Measurements from ENCODE around the gene APCDD1L.
A peak's percentile ranks its signal among the peaks of the same experiment; 100 is the strongest.

APCDD1L gene

DNA sequence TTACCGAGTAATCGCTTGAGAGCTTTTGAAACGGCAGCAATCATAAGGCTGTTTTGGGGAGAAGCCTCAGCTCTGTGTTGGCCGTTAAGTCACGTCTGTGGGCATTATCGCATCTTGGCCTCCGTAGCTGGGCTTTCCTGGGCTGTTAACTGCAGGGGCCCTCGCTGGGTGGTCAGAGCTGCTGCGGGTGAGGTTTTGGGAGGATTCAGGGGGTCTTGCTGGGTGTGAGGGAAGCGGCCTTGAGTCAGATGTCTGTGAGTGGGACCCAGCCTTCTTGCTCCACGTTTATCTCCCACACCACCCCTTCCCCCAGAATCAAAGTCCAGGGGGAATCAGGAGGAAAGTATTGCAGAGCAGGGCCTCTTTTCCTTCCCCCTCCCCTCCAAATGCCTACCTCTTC lies 3.2 kb upstream of the APCDD1L start:
- in situ Hi-C loops (cut with HindIII; ENCODE audit: low sequenced_read_pairs), result no loop called here
- TF ChIP-seq, protein P1, sequence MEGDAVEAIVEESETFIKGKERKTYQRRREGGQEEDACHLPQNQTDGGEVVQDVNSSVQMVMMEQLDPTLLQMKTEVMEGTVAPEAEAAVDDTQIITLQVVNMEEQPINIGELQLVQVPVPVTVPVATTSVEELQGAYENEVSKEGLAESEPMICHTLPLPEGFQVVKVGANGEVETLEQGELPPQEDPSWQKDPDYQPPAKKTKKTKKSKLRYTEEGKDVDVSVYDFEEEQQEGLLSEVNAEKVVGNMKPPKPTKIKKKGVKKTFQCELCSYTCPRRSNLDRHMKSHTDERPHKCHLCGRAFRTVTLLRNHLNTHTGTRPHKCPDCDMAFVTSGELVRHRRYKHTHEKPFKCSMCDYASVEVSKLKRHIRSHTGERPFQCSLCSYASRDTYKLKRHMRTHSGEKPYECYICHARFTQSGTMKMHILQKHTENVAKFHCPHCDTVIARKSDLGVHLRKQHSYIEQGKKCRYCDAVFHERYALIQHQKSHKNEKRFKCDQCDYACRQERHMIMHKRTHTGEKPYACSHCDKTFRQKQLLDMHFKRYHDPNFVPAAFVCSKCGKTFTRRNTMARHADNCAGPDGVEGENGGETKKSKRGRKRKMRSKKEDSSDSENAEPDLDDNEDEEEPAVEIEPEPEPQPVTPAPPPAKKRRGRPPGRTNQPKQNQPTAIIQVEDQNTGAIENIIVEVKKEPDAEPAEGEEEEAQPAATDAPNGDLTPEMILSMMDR (IDR thresholded peaks at IDR 0.05; ENCODE audit: low read depth, low read length, missing control alignments), result no peak

DNA sequence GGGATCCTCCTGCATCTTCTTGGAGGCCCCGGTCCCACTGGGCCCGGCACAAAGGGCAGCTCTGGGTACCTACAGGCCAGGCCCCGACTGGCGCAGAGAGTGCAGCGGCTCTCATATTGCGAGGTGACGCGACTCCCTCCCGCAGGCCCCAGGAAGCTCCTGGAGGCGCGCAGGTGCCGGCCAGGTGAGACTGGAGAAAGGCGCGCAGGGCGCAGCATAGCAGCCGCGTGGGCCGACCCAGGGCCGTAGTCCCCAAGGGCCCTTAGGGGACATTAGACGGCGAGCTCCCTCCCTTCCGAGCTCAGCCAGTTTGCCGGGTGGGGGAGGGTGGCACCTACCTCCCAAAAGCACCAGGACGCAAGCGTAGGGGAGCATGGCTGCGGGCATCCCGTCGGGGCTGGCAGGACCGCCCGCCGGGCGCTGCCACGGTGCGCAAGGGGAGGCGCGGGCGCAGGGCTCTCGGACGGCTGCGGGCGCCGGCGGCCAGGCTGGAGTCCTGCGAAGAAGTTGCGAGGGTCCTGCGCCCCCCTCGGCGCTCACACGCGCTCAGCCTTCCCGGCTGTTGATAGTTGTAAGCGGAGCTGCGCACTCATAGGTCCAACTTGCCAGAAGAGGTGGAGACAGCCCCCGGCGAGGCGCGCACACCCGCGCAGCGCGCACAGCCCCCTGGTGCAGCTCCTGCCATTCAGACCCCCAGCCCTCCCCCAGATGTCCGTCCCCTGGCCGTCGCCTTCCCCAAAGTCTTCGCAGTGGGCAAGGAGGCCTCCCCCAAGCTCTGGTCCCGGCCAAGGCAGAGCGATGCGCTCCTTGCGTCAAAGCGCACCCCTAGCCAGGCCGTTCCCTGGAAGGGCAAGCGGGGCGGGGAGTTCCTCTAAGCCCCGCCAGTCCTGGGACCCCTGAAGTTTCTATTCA lies 622 bp downstream of the APCDD1L start:
- no peak for DNase-seq (ENCODE audit: low read depth)
- in situ Hi-C loops (cut with HindIII; ENCODE audit: low sequenced_read_pairs), result no loop called here
- peak overlapping the region; percentile 45 for H3K4me3 ChIP-seq (ENCODE audit: low read depth, low read length)
- TF ChIP-seq, protein P1 (IDR thresholded peaks at IDR 0.05; ENCODE audit: low read depth, low read length, missing control alignments), result no peak

More for the DNA sequence above, 3.2 kb upstream of the APCDD1L start:
- no peak overlapping the region for H3K4me3 ChIP-seq (ENCODE audit: low read depth, low read length)
- DNase-seq (ENCODE audit: low read depth), result no peak

DNA sequence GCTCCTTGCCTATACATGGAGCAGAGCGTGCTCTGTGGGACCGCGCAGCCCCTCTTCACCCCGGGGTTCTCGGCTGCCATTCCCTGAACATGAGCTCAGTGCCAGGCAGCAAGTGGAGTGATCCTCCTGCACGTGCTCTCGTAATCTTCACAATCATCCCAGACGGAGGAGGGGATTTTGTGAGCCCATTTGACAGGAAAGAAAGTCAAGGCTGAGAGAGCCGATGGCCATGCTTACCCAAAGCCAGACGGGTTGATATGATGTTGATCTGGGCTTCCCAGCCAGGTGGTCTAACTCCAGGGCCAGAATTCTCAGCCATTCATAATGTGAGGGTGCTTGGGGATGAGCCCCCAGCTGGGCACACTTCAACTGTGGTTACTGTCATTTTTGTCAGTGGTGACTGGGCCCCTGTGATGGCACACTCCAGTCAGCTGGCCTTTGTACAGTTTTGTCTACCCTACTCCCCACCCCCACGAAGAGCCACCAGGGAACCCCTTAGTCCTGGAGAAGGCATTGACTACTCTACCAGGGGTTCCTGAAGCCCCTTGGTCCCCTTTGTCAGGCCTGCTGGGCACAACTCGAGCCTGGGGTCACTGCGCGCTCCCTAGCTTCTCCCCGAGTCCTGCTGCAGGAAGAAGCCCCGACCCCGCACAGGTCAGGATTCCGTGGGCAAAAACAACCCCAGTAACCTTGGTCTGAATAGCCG lies 1.5 kb downstream of the APCDD1L start:
- in situ Hi-C loops (cut with HindIII; ENCODE audit: low sequenced_read_pairs), result no loop called here
- TF ChIP-seq, protein P1 (IDR thresholded peaks at IDR 0.05; ENCODE audit: low read depth, low read length, missing control alignments), result no peak
- DNase-seq (ENCODE audit: low read depth), result no peak
- H3K4me3 ChIP-seq (ENCODE audit: low read depth, low read length), result peak overlapping the region; percentile 45

- in situ Hi-C loops (cut with HindIII; ENCODE audit: low sequenced_read_pairs), result no loop called here
- no peak for DNase-seq (ENCODE audit: low read depth)
- TF ChIP-seq, protein P1 (IDR thresholded peaks at IDR 0.05; ENCODE audit: low read depth, low read length, missing control alignments), result no peak
- no peak overlapping the region for H3K4me3 ChIP-seq (ENCODE audit: low read depth, low read length)
These were observed 2.2 kb downstream of the APCDD1L start for GRCh38 chr20:58512808-58513552.

- TF ChIP-seq, protein P1 (IDR thresholded peaks at IDR 0.05; ENCODE audit: low read depth, low read length, missing control alignments), result no peak
- no peak for DNase-seq (ENCODE audit: low read depth)
- H3K4me3 ChIP-seq (ENCODE audit: low read depth, low read length), result no peak overlapping the region
- in situ Hi-C loops (cut with HindIII; ENCODE audit: low sequenced_read_pairs), result no loop called here
These were observed 3.3 kb downstream of the APCDD1L start for GRCh38 chr20:58511861-58512260.

DNA sequence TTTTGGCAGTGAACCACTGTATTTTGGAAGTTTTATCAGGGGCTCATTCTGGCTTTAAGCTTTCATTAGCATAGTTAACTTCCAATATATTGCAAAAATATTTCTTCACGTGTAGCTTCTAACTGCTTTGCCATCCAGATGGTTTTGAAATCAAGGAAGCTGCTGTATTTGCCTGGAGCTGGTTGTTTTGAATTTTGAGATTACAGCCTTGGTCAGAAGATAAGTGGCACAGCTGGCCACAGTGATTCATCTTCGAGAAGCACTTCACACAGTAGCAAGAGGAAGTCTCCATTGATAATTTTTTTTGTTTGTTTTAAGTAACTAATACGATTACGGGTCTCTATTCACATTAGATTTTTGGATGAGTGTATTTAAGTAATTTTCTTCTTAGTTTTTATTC lies 3.8 kb downstream of the APCDD1L start:
- DNase-seq (ENCODE audit: low read depth), result peak; percentile 11

More for the DNA sequence above, 3.8 kb downstream of the APCDD1L start:
- in situ Hi-C loops (cut with HindIII; ENCODE audit: low sequenced_read_pairs), result no loop called here
- TF ChIP-seq, protein P1 (IDR thresholded peaks at IDR 0.05; ENCODE audit: low read depth, low read length, missing control alignments), result no peak
- H3K4me3 ChIP-seq (ENCODE audit: low read depth, low read length), result no peak overlapping the region

Measured in astrocyte of the cerebellum (primary cell).